HepG2 (cell line): ENCODE results near the gene ABHD2. TPM values are rescaled to one million over a fixed set of nuclear protein-coding genes. Genes with fewer than 3 reads are reported as not detected.

ENCODE experiments used
- ATAC-seq: fragments of 200-7000 bp; cut with Tn5 transposase; 3 replicates; pipeline ENCODE4 v1.9.1; 2020; ENCODE audit warnings: mild to moderate bottlenecking, moderate library complexity
- BruUV-seq: library from RNA; stranded (reverse); fragments of 400-500 nt; replicated peaks from 2 replicates; lab custom pipeline; 2021; lab: Mats Ljungman, UMichigan
- CTCF ChIA-PET: fragments of 300-600 bp; formaldehyde crosslinking; extraction: SDS; loops from one replicate; lab custom pipeline; 2021; ENCODE audit warnings: low total read pairs, inconsistent platforms, low intra/inter-chr PET ratio; lab: Yijun Ruan, JAX
- POLR2A ChIA-PET: fragments of 350-600 bp; sonication (Branson Sonifier 250); formaldehyde crosslinking; loops from one replicate; lab custom pipeline; 2020; ENCODE audit warnings: antibody characterized with exemption, inconsistent platforms; lab: Yijun Ruan, JAX
- DNase-seq: peaks from one replicate; pipeline ENCODE4 v3.0.0-alpha.2; 2015; ENCODE audit warnings: low spot score
- FAIRE-seq: peaks from 3 replicates; lab custom pipeline; 2011; peaks lifted over from hg19 to GRCh38; lab: Jason Lieb, UNC
- H2AFZ ChIP-seq: one replicate; pipeline ENCODE4 v1.6.1; 2011; ENCODE audit warnings: low read length, inconsistent platforms
- H3K27ac ChIP-seq: fragments of 300-600 bp; 3 replicates; pipeline ENCODE4 v1.8.0; 2011; ENCODE audit warnings: mixed run types, mild to moderate bottlenecking, mixed read lengths, low read length, inconsistent platforms; ENCODE audit not compliant: insufficient read depth; ENCODE audit errors: extremely low read length
- H3K27me3 ChIP-seq, 2 experiments: fragments of 200-600 bp in 1 of 2; 2 replicates in 1 of 2; 3 replicates in 1 of 2; pipeline versions ENCODE4 v1.6.0 to v1.8.0; 2011; ENCODE audit warnings: low read length in 2 of 2, mild to moderate bottlenecking in 2 of 2, moderate library complexity in 2 of 2, inconsistent platforms in 1 of 2; ENCODE audit not compliant: insufficient read depth in 2 of 2, control insufficient read depth in 1 of 2
- H3K36me3 ChIP-seq, 2 experiments: fragments of 200-600 bp in 1 of 2; replicated peaks in 1 of 2; 2 replicates in 1 of 2; 3 replicates in 1 of 2; pipeline versions ENCODE4 v1.5.1 to v1.8.0; 2011; ENCODE audit warnings: low read length in 2 of 2, inconsistent platforms in 1 of 2; ENCODE audit not compliant: insufficient read depth in 2 of 2, control insufficient read depth in 1 of 2
- H3K4me1 ChIP-seq: 2 replicates; pipeline ENCODE4 v1.5.1; 2012; ENCODE audit warnings: low read length, inconsistent platforms; ENCODE audit not compliant: insufficient read depth
- H3K4me2 ChIP-seq: 2 replicates; pipeline ENCODE4 v1.6.0; 2011; ENCODE audit warnings: low read depth, low read length, inconsistent platforms
- H3K4me3 ChIP-seq, 3 experiments: fragments of 200-600 bp in 1 of 3; sonication (generic), shearing (Covaris generic) in 1 of 3; replicated peaks in 1 of 3; 2 replicates each; pipeline ENCODE4 v1.5.1; 2011 to 2016; ENCODE audit warnings: low read length in 3 of 3, inconsistent platforms in 2 of 3, low read depth in 2 of 3, mild to moderate bottlenecking in 2 of 3, control low read depth in 1 of 3, mixed read lengths in 1 of 3; ENCODE audit not compliant: insufficient read depth in 1 of 3
- H3K79me2 ChIP-seq: one replicate; pipeline ENCODE4 v1.6.1; 2011; ENCODE audit warnings: low read length, inconsistent platforms; ENCODE audit not compliant: insufficient read depth
- H3K9ac ChIP-seq: 2 replicates; pipeline ENCODE4 v1.6.0; 2011; ENCODE audit warnings: mild to moderate bottlenecking, low read depth, low read length, inconsistent platforms; ENCODE audit not compliant: insufficient read depth
- H3K9me3 ChIP-seq: 2 replicates; pipeline ENCODE4 v1.5.1; 2012; ENCODE audit warnings: mild to moderate bottlenecking, low read length
- H4K20me1 ChIP-seq: 2 replicates; pipeline ENCODE4 v1.6.0; 2011; ENCODE audit warnings: inconsistent platforms, mild to moderate bottlenecking, low read length, moderate library complexity; ENCODE audit not compliant: insufficient read depth
- CBX1 ChIP-seq: IDR thresholded peaks from one replicate; pipeline ENCODE4 v1.6.1; 2016; ENCODE audit warnings: antibody characterized with exemption, low read depth
- DRAP1 ChIP-seq: IDR thresholded peaks from 2 replicates; pipeline ENCODE4 v1.6.1; 2016; ENCODE audit warnings: missing genetic modification reagents, missing compliant biosample characterization
- GPN1 ChIP-seq: sonication (generic); formaldehyde crosslinking; IDR thresholded peaks from 2 replicates; pipeline ENCODE4 v1.5.1; 2020; ENCODE audit warnings: missing genetic modification reagents, borderline replicate concordance
- HES4 ChIP-seq: sonication (generic); formaldehyde crosslinking; IDR thresholded peaks from 2 replicates; pipeline ENCODE4 v1.9.0; 2021; ENCODE audit warnings: mild to moderate bottlenecking, missing genetic modification reagents, borderline replicate concordance
- ISL2 ChIP-seq: sonication (generic); formaldehyde crosslinking; IDR thresholded peaks from 2 replicates; pipeline ENCODE4 v1.5.0; 2020; ENCODE audit warnings: missing genetic modification reagents
- MEIS2 ChIP-seq: sonication (generic); formaldehyde crosslinking; IDR thresholded peaks from 2 replicates; pipeline ENCODE4 v1.9.0; 2021; ENCODE audit warnings: mild to moderate bottlenecking, missing genetic modification reagents
- NBN ChIP-seq: fragments of 450-650 bp; conservative IDR thresholded peaks from 2 replicates; pipeline ENCODE4 v1.6.1; 2017
- ZEB1 ChIP-seq: IDR thresholded peaks from 2 replicates; pipeline ENCODE4 v1.6.1; 2012; ENCODE audit warnings: mild to moderate bottlenecking, low read depth, inconsistent platforms; ENCODE audit not compliant: insufficient replicate concordance
- ZFX ChIP-seq: sonication (generic); formaldehyde crosslinking; IDR thresholded peaks from 2 replicates; pipeline ENCODE4 v1.4.0; 2020; ENCODE audit warnings: mild to moderate bottlenecking, low read depth, missing genetic modification reagents, moderate library complexity
- ZNF234 ChIP-seq: sonication (generic); formaldehyde crosslinking; conservative IDR thresholded peaks from 2 replicates; pipeline ENCODE4 v1.5.1; 2020; ENCODE audit warnings: mild to moderate bottlenecking, missing genetic modification reagents
- ZNF687 ChIP-seq: sonication (generic); formaldehyde crosslinking; IDR thresholded peaks from 2 replicates; pipeline ENCODE4 v1.5.1; 2020; ENCODE audit warnings: mild to moderate bottlenecking, missing genetic modification reagents, moderate library complexity
- ZNF777 ChIP-seq: sonication (generic); formaldehyde crosslinking; IDR thresholded peaks from 2 replicates; pipeline ENCODE4 v1.4.0; 2020; ENCODE audit warnings: missing genetic modification reagents
- ZSCAN22 ChIP-seq: sonication (generic); formaldehyde crosslinking; IDR thresholded peaks from 2 replicates; pipeline ENCODE4 v1.4.0; 2020; ENCODE audit warnings: mild to moderate bottlenecking, missing genetic modification reagents
- WGBS: methylation state at CpG from one replicate; pipeline ENCODE4 v1.1.6; 2017; ENCODE audit warnings: low lambda C conversion rate; 5-methylcytosine and 5-hydroxymethylcytosine counted together
- in situ Hi-C: cut with HindIII; loops from 2 replicates; pipeline ENCODE4 v1.10.0; 2017; ENCODE audit warnings: low pct_unique_long_range_greater_than_20kb; ENCODE audit not compliant: extremely low pct_ligation_motif_present
- intact Hi-C: fragments of 100-400 bp; cut with micrococcal nuclease; formaldehyde crosslinking; loops from one replicate; pipeline ENCODE4 v1.10.0; 2022; ENCODE audit not compliant: unreplicated experiment
- polyA plus RNA-seq, 8 experiments: library from polyadenylated mRNA; depleted of rRNA in 3 of 8; stranded (reverse) in 7 of 8; unstranded in 1 of 8; fragments of >200 nt; fragmentation: Illumina TruSeq in 4 of 8; extraction: Trizol in 4 of 8; gene quantifications; 2 replicates each; pipeline versions ENCODE4 v1.2.1 to v1.2.3, GENCODE V29; 2011 to 2016; ENCODE audit warnings: low read depth in 4 of 8, missing spikeins in 1 of 8, mixed read lengths in 1 of 8; ENCODE audit not compliant: insufficient read depth in 1 of 8
- total RNA-seq, 5 experiments: library from RNA; depleted of rRNA; stranded (reverse); fragments of >200 nt; fragmentation: Illumina TruSeq; extraction: Trizol; gene quantifications; 2 replicates each; pipeline ENCODE4 v1.2.3, GENCODE V29; 2016; ENCODE audit warnings: low read depth in 1 of 5
- TF ChIP-seq, protein P1 (sequence below): sonication (generic); formaldehyde crosslinking; IDR thresholded peaks from 2 replicates; pipeline ENCODE4 v1.4.0; 2020; ENCODE audit warnings: missing genetic modification reagents
- TF ChIP-seq, protein P2 (sequence below): sonication (generic); formaldehyde crosslinking; IDR thresholded peaks from 2 replicates; pipeline ENCODE4 v1.5.0; 2020; ENCODE audit warnings: mild to moderate bottlenecking, missing genetic modification reagents

Gene ABHD2
- total and polyA plus RNA-seq, 2 of the 13 experiments (the other 11 are each of a cell fraction or from before 2014, with no cell fraction given): 14.8 to 22.4 TPM

GRCh38 chr15:89221543-89221942 lies 133.3 kb downstream of the ABHD2 start, which contains the start of gene RLBP1:
Gene RLBP1, minus strand, starts transcription at chr15:89221579. Its CDS starts 2,604 bp downstream, at chr15:89218975.
- DNase-seq: no peak
- no peak within 1 kb of the TSS for H2AFZ ChIP-seq
- no peak for FAIRE-seq
- no peaks in the 10 kb centered on the region for H3K36me3 ChIP-seq
- peak within 1 kb of the TSS; percentile 11 to 55 (median 33); a peak in 2 of 6 replicates for H3K4me3 ChIP-seq
- peak; percentile 72 for ATAC-seq
- ChIA-PET POLR2A (no interaction called here), CTCF (no interaction called here)
- H4K20me1 ChIP-seq: no peaks in the 10 kb centered on the region
- peak within 1 kb of the TSS; percentile 54 for H3K4me2 ChIP-seq
- no peaks in the 10 kb centered on the region; a peak in 1 of 5 replicates for H3K27me3 ChIP-seq
- H3K79me2 ChIP-seq: no peaks in the 10 kb centered on the region
- intact Hi-C loops: no loop called here
- WGBS: 17% methylated on average over 1 of the region's 11 CpGs
- H3K9me3 ChIP-seq: no peaks in the 10 kb centered on the region
- in situ Hi-C loops: no loop called here
- peaks cover 15% of the 10 kb centered on the region; the same call in 1 of the 2 replicates for H3K4me1 ChIP-seq
- H3K9ac ChIP-seq: peak within 1 kb of the TSS; percentile 9; the same call in 1 of the 2 replicates
- H3K27ac ChIP-seq: no peak within 1 kb of the TSS
- BruUV-seq: no TSS peak
- TF ChIP-seq CBX1: no peak
- TF ChIP-seq ZNF687: peak; percentile 24; the same call in 1 of the 2 replicates
- TF ChIP-seq ZSCAN22 (CRISPR knock-in tag): no peak
- no peak for TF ChIP-seq HES4 (CRISPR knock-in tag)
- TF ChIP-seq, protein P1, sequence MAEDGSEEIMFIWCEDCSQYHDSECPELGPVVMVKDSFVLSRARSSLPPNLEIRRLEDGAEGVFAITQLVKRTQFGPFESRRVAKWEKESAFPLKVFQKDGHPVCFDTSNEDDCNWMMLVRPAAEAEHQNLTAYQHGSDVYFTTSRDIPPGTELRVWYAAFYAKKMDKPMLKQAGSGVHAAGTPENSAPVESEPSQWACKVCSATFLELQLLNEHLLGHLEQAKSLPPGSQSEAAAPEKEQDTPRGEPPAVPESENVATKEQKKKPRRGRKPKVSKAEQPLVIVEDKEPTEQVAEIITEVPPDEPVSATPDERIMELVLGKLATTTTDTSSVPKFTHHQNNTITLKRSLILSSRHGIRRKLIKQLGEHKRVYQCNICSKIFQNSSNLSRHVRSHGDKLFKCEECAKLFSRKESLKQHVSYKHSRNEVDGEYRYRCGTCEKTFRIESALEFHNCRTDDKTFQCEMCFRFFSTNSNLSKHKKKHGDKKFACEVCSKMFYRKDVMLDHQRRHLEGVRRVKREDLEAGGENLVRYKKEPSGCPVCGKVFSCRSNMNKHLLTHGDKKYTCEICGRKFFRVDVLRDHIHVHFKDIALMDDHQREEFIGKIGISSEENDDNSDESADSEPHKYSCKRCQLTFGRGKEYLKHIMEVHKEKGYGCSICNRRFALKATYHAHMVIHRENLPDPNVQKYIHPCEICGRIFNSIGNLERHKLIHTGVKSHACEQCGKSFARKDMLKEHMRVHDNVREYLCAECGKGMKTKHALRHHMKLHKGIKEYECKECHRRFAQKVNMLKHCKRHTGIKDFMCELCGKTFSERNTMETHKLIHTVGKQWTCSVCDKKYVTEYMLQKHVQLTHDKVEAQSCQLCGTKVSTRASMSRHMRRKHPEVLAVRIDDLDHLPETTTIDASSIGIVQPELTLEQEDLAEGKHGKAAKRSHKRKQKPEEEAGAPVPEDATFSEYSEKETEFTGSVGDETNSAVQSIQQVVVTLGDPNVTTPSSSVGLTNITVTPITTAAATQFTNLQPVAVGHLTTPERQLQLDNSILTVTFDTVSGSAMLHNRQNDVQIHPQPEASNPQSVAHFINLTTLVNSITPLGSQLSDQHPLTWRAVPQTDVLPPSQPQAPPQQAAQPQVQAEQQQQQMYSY (CRISPR knock-in tag): no peak
- peak; percentile 36; the same call in 1 of the 2 replicates for TF ChIP-seq ZFX (CRISPR knock-in tag)
- no peak for TF ChIP-seq ISL2 (CRISPR knock-in tag)
- TF ChIP-seq, protein P2, sequence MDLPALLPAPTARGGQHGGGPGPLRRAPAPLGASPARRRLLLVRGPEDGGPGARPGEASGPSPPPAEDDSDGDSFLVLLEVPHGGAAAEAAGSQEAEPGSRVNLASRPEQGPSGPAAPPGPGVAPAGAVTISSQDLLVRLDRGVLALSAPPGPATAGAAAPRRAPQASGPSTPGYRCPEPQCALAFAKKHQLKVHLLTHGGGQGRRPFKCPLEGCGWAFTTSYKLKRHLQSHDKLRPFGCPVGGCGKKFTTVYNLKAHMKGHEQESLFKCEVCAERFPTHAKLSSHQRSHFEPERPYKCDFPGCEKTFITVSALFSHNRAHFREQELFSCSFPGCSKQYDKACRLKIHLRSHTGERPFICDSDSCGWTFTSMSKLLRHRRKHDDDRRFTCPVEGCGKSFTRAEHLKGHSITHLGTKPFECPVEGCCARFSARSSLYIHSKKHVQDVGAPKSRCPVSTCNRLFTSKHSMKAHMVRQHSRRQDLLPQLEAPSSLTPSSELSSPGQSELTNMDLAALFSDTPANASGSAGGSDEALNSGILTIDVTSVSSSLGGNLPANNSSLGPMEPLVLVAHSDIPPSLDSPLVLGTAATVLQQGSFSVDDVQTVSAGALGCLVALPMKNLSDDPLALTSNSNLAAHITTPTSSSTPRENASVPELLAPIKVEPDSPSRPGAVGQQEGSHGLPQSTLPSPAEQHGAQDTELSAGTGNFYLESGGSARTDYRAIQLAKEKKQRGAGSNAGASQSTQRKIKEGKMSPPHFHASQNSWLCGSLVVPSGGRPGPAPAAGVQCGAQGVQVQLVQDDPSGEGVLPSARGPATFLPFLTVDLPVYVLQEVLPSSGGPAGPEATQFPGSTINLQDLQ: 0 out of 2 replicates have a peak, but pooled peaks have one; percentile 31
- TF ChIP-seq ZNF777 (CRISPR knock-in tag): no peak
- no peak for TF ChIP-seq DRAP1 (CRISPR knock-in tag)
- no peak for TF ChIP-seq MEIS2
- no peak for TF ChIP-seq ZNF234 (CRISPR knock-in tag)
- TF ChIP-seq ZEB1: peak; percentile 43
- TF ChIP-seq NBN: no peak
- TF ChIP-seq GPN1: no peak
